ENCODE measurements around the gene SAMSN1.

SAMSN1 gene

DNA sequence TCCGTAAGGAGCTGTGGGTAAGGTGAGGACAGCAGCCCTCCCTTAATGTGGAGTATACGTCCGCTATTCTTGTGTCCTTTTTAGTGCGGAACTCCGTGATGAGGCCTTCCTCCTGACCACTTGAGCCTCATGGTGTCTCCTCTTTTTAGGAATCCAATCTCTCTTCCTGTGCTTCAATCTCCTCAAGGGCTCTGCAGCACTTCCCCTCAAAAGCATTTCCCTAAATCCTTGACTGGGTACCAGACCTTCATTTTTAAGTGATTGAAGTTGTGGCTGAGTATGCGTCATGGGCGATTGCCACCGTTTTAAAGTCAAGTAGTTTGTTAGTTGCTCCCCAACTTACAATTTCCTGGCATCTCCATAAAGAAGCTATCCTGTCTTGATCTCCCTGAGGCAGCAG is 62.8 kb downstream of the SAMSN1 start:
- DNase-seq = no peak

GRCh38 chr21:14482165-14482564 is 64.0 kb downstream of the SAMSN1 start:
- no peak for DNase-seq

DNA sequence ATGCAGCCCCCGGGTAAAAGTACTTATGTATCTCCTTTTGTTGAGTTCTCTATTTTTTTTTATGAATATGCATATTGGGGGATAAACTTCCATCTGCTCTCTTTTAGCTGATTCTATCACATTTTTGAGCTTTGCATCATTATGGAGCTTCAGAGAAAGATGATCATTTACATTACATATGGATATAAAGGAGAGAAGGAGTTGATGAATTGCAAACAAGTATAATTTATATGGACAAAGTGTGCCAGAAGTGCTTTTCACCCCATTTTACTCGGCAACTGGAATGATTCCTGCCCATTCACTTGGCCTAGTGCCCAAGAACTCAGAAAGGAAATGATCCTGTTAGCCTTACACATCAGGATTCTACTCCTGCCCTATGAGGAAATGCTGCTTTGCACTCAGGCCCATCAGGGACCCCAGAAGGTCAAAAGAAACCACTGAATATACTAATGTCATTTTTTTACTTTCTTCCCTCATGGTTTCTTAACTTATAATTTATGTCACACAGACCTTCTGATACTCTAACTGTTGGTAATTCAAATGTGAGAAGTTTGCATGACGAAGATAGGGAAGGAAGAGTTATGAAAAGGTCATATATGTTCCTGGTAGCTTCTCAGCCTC is 65.6 kb downstream of the SAMSN1 start:
- DNase-seq = no peak

DNA sequence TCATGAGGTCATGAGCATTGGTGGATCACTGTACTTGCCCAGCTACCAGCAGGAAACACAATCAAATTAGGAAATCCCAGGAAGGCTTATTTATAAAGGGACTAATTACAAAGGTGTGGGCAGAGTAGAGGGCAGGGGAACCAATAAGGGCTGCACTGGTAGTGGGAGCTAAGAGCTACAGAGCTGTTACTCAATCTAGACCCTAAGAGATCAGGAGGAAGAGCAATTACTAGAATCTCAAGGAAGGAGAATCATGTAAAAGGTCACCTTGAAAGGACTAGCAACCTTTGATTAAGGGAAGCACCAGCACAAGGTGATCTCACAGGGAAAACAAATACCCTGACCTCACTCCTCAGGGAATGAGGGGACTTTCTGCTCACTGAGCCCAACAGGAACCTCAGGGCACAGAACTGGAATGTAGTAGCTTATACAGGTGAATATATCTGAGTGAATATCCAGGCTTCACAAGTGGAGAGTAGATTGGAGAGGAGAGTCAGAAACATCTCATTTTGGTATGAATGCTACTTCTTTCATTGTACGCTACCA is 66.8 kb downstream of the SAMSN1 start:
- no peak for DNase-seq

GRCh38 chr21:14477841-14478240 is 68.3 kb downstream of the SAMSN1 start:
- no peak for DNase-seq

DNA sequence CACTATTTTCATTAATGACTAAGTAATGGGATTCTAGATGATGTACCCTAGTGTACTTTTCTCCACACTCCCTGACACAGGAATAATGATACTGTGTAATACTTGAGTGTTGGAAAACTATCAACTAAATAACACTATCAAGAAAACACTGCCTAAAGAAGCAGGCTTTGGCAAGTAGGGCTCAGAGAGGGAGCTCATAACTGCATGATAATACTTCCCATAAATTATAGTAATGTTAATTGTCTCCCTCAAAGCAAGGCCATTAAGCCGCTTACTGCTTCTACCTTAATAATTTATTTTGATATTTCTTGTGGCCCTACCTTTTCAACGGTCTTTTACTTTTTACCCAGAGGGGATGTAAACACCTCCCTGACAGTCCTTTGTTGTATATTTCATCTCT is 69.0 kb downstream of the SAMSN1 start:
- DNase-seq = no peak

- no peak for DNase-seq
These were observed 71.1 kb downstream of the SAMSN1 start for GRCh38 chr21:14474995-14475394.

- no peak for DNase-seq
These were observed 76.5 kb downstream of the SAMSN1 start for GRCh38 chr21:14469641-14470040.

DNA sequence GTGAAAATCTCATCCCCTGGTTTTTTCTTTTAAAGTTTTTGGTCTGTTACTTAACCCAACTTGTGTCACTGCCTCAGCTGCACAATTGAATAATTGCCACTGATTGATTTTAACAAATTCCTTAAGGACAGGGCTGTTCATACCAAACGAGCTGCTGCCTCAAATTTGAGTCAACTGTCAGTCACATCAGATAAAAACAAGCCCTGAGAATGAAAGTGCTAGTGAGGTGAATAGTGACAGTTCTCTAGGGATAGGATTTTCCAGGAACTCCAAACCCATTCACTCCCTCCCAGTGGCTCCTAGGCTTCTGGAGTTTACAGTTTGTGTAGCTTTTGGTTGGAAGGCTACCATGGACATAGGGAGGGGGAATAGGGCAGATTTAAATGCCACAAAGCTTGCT is 79.4 kb downstream of the SAMSN1 start:
- no peak for DNase-seq

DNA sequence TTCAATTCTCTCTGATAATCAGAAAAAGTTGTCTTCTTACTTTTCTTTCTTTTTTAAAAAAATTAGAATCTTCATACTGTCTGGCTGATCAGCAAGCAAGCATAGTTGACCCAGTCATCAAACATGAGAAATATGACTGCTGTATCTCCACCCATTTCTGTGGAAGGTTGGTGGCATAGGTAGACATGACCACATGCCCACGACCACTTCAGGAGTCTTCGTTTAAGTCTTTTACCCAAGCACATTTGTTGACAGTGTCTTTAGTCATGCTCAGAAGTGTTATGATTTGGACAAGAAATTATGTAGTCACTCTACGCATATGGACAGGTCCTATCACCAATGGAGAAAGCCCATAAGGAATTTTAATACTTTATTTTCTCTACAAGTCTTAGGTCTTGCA is 88.4 kb downstream of the SAMSN1 start:
- no peak for DNase-seq

DNA sequence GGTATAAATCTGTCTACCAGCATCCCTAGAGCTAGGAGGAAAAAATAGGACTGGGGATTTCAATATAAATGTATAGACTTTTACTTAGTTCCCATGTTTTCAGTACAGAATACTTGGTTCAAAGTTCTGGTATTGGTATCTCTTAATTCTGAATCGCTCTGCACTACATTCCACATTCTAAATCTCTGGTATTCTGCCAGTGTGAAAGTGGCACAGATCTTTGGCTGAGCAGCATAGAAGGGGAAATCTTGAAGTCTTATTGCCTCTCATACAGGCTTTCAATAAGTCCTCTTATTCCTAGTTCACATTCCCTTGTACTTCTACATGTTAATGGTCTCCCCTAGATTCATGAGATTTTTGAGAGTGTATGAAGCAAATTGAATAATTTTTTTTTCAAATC is 89.2 kb downstream of the SAMSN1 start:
- no peak for DNase-seq

DNA sequence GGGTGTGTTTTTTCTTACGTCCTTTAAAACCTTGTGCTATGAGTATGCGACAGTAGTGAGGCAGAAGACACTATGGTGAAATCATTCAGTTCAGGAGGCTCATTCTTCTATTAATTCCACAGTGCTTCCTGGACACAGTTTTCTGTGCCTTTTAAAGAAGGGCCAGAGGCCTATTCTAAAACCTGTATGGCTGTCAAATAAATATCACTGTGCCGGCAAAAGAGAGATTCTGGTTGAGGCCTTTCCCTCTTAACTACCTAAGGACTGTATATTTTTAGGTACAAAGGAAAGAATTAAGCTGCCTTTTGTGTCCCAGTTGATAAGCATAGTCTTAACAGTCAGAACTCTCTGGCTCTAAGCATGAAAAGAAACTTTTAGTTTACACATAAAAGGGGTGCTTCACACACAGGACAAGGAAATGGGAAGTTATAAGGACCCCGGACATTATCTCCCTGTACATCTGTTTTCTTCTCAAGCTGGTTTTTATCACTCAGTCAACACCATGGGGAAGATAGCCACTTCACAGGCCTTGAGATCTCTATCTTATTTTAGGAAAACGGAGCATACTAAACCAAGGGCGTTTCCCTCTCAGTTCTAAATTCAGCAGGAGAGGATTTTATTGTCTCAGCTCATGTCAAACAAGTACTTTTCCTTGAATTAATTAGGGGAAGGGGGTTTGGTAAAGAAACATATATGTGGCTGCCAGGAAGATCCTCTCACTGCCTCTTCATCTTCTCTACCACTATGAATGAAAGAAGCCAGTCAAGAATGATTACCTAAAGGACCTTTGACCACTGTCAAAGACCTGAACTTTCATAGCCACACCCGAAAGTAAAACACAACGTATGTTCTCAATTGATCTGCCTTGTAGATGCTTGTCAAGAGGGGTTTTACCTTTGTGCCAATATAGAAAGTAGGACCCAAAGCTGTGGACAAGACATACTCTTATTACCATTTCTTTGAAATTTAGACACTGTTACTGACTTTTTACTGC is 91.8 kb downstream of the SAMSN1 start:
- no peak for DNase-seq

DNA sequence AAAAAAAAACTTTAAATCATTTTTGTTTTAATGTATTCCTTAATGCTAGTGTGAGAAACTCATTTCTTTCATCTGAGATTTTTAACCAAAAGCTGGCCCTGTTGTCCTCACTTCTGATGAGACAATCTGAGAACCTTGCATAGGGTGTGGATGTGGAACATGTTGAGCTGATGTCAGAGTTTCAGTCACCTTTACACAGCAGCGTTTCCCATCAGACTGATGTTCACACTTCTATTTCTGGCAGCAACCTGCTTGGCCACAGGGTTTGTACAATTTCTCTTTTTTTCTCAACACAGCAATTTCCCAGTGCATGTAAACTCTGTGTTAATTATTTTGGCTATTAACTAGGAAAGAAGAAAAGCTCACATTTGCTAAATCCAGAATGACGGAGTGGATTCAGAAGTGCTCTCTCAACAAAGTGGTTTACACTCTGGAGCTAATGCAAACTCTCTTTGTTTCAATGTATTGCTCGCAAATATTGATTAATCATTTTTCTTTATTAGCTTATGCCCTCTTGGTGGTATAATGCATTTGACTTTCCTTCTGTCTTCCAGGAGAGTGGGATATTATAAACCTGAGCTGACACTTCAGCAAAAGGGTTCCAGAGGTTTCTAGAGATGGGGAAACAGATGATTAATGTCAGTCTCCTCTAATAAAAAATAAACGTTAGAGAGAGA is 92.6 kb downstream of the SAMSN1 start:
- DNase-seq = no peak

GRCh38 chr21:14452727-14453241 is 93.3 kb downstream of the SAMSN1 start:
- no peak for DNase-seq

GRCh38 chr21:14452031-14452726 is 93.9 kb downstream of the SAMSN1 start:
- no peak for DNase-seq

- DNase-seq = no peak
These were observed 94.6 kb downstream of the SAMSN1 start for GRCh38 chr21:14451546-14451945.

DNA sequence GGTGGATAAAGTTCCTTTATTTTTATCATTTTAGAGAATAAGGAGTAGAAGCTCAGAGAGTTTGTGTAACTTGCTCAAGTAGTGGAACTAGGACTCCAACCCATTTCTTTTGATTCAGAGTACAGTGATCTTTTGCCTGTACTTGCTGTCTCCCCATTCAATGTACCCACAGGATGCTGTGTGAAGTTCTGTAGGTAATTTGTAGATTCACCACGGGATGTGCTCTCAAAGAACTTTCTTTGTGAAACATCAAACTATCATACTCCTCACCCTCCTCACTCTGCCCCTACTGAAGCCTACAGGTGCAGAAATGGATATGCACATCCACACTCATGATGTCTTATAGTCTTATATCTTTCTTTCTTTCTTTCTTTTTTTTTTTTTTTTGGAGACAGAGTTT is 97.3 kb downstream of the SAMSN1 start:
- no peak for DNase-seq

GRCh38 chr21:14438211-14438610 is 107.9 kb downstream of the SAMSN1 start:
- no peak for DNase-seq

- no peak for DNase-seq
These were observed 110.7 kb downstream of the SAMSN1 start for GRCh38 chr21:14435423-14435822.

Measured in 8988T (cell line).